Activated CD8-positive, alpha-beta T cell treated with anti-CD3 and anti-CD28 coated beads, Interleukin-2, amount 10 ng/mL, durations not matched to agents 7 days and 5 days (primary cell): ENCODE measurements around the gene NRARP. TPM values are rescaled to one million over a fixed set of nuclear protein-coding genes. Genes with fewer than 3 reads are reported as not detected.
"Not testable (repeated sequence)": the region's sequence is repeated elsewhere in the genome, so short reads cannot be mapped to it uniquely, and the experiment has no call there.

Source experiments
- ATAC-seq: fragments of 150-1000 bp; cut with Tn5 transposase; one replicate; pipeline ENCODE4 v1.10.0; 2021; ENCODE audit warnings: moderate library complexity
- CTCF ChIA-PET: fragments of 350-600 bp; sonication (Branson Sonifier 250); formaldehyde crosslinking; loops from one replicate; lab custom pipeline; 2021; ENCODE audit warnings: antibody characterized with exemption; lab: Charles Lee
- POLR2A ChIA-PET: fragments of 350-600 bp; sonication (Branson Sonifier 250); formaldehyde crosslinking; loops from one replicate; lab custom pipeline; 2021; ENCODE audit warnings: antibody characterized with exemption; lab: Charles Lee
- DNase-seq: peaks from one replicate; pipeline ENCODE4 v3.0.0-alpha.2; 2020
- H3K27ac Mint-ChIP-seq: one replicate; pipeline ENCODE4 v1.8.0; 2021; ENCODE audit warnings: mild to moderate bottlenecking, mixed read lengths
- H3K27me3 Mint-ChIP-seq: one replicate; pipeline ENCODE4 v1.8.0; 2021; ENCODE audit warnings: low read depth, mixed read lengths
- H3K36me3 Mint-ChIP-seq: one replicate; pipeline ENCODE4 v1.8.0; 2021; ENCODE audit warnings: low read depth, mixed read lengths
- H3K4me1 Mint-ChIP-seq: one replicate; pipeline ENCODE4 v1.8.0; 2021; ENCODE audit warnings: low read depth, mixed read lengths
- H3K4me3 Mint-ChIP-seq: one replicate; pipeline ENCODE4 v1.8.0; 2021; ENCODE audit warnings: mild to moderate bottlenecking, mixed read lengths
- H3K9me3 Mint-ChIP-seq: one replicate; pipeline ENCODE4 v1.8.0; 2022; ENCODE audit warnings: mixed read lengths; ENCODE audit not compliant: insufficient read depth
- total RNA-seq, 2 experiments: library from RNA; stranded (reverse); gene quantifications; one replicate each; pipeline ENCODE4 v1.2.3, GENCODE V29; 2021

Gene NRARP
- total RNA-seq, 2 experiments from 2014 or later = 1.4 to 1.5 TPM

DNA sequence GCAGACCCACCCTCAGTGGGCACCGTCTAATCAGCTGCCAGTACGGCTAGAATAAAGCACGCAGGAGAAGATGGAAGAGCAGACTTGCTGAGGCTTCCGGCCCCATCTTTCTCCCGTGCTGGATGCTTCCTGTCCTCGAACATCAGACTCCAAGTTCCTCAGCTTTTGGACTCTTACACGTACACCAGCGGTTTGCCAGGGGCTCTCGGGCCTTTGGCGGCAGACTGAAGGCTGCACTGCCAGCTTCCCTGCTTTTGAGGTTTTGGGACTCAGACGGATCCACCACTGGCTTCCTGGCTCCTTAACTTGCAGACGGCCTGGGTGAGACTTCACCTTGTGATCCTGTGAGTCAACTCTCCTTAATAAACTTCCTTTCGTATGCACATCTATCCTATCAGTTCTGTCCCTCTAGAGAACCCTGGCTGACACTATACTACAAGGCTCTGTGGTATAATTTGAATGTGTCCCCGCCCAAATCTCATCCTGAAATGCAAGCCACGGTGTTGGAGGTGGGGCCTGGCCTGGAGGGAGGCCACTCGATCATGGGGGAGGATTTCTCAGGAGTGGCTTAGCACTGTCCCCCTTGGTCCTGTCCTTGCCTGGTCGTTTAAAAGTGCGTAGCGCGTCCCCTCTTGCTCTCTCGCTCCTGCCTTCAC, 31.1 kb upstream of the NRARP start:
- no peak for ATAC-seq
- Mint-ChIP-seq H3K9me3 (peaks cover 17% of the 10 kb centered on the region), H3K4me1 (no peaks in the 10 kb centered on the region), H3K27me3 (peaks cover under 1% of the 10 kb centered on the region), H3K4me3 (no peak overlapping the region), H3K27ac (no peak overlapping the region), H3K36me3 (no peaks in the 10 kb centered on the region)
- CTCF ChIA-PET = no interaction called here
- POLR2A ChIA-PET = no interaction called here
- DNase-seq = no peak

DNA sequence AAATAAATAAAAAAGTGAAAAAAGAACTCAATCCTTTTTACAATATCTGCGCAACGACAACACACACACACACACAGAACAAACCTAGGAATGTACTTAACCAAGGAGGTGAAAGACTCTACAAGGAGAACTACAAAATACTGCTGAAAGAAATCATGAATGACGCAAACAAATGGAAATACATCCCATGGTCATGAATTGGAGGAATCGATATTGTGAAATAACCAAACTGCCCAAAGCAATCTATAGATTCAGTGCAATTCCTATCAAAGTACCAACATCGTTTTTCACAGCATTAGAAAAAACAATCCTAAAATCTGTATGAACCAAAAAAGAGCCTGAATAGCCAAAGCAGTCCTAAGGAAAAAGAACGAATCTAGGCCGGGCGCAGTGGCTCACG, 29.9 kb upstream of the NRARP start:
- Mint-ChIP-seq H3K36me3 (no peaks in the 10 kb centered on the region), H3K4me1 (no peaks in the 10 kb centered on the region), H3K27ac (no peak overlapping the region), H3K27me3 (peaks cover 6% of the 10 kb centered on the region), H3K4me3 (no peak overlapping the region), H3K9me3 (peaks cover 15% of the 10 kb centered on the region)
- no peak for DNase-seq
- ChIA-PET POLR2A (no interaction called here), CTCF (no interaction called here)
- ATAC-seq = no peak

DNA sequence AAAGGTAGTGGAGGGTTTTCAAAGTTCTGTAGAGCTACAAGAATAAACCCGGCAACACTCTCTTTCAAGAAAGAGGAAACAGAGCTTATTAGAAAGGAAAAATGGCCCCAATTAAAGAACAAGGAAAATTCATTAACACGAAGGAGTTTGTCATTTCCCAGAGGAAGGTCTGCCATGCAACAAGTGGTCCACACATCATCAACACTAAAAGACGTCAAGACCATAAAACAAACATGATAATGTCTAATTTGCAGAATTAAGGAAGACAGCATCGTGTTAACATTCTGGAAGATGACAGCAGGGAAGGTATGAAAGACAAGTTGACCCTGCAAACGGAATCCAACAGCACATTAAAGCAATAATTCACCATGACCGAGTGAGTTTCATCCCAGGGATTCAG, 28.6 kb upstream of the NRARP start:
- Mint-ChIP-seq H3K36me3 (no peaks in the 10 kb centered on the region), H3K9me3 (peaks cover 7% of the 10 kb centered on the region), H3K27ac (no peak overlapping the region), H3K27me3 (peaks cover 8% of the 10 kb centered on the region), H3K4me1 (peaks cover 11% of the 10 kb centered on the region), H3K4me3 (no peak overlapping the region)
- ChIA-PET CTCF (interaction anchor here (0.7 kb wide), 1 partner anchor 44 kb away, joined by 3 read pairs; no protein-coding TSS in a partner anchor), POLR2A (no interaction called here)
- DNase-seq = no peak
- ATAC-seq = no peak

DNA sequence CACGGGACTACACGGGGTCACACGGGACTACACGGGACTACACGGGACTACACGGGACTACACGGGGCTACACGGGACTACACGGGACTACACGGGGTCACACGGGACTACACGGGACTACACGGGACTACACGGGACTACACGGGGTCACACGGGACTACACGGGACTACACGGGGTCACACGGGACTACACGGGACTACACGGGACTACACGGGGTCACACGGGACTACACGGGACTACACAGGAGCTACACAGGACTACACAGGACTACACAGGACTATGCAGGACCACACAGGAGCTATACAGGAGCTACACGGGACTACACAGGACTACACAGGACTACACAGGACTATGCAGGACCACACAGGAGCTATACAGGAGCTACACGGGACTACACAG, 27.5 kb upstream of the NRARP start:
- CTCF ChIA-PET, DNase-seq, H3K36me3 Mint-ChIP-seq, H3K27ac Mint-ChIP-seq, H3K27me3 Mint-ChIP-seq, POLR2A ChIA-PET, H3K4me3 Mint-ChIP-seq, H3K9me3 Mint-ChIP-seq, ATAC-seq: not testable (repeated sequence)
- peaks cover 11% of the 10 kb centered on the region for H3K4me1 Mint-ChIP-seq

DNA sequence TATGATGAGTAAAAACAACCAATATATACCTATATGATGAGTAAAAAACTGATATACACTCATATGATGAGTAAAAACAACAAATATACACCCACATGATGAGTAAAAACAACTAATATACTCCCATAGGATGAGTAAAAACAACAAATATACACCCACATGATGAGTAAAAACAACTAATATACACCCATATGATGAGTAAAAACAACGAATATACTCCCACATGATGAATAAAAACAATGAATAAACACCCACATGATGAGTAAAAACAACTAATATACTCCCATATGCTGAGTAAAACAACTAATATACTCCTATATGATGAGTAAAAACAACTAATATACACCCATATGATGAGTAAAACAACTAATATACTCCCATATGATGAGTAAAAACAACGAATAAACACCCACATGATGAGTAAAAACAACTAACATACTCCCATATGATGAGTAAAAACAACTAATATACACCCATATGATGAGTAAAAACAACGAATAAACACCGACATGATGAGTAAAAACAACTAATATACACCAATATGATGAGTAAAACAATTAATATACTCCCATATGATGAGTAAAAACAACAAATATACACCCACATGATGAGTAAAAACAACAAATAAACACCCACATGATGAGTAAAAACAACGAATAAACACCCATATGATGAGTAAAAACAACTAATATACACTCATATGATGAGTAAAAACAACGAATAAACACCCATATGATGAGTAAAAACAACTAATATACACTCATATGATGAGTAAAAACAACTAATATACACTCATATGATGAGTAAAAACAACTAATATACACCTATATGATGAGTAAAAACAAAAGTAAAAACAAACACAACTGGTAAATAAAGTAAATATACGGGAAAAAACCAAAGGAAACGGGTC, 25.8 kb upstream of the NRARP start:
- Mint-ChIP-seq H3K4me1 (peaks cover 11% of the 10 kb centered on the region), H3K27ac (peak overlapping the region; percentile 70)
- CTCF ChIA-PET, H3K9me3 Mint-ChIP-seq, H3K27me3 Mint-ChIP-seq, POLR2A ChIA-PET, DNase-seq, H3K4me3 Mint-ChIP-seq, H3K36me3 Mint-ChIP-seq, ATAC-seq: not testable (repeated sequence)

DNA sequence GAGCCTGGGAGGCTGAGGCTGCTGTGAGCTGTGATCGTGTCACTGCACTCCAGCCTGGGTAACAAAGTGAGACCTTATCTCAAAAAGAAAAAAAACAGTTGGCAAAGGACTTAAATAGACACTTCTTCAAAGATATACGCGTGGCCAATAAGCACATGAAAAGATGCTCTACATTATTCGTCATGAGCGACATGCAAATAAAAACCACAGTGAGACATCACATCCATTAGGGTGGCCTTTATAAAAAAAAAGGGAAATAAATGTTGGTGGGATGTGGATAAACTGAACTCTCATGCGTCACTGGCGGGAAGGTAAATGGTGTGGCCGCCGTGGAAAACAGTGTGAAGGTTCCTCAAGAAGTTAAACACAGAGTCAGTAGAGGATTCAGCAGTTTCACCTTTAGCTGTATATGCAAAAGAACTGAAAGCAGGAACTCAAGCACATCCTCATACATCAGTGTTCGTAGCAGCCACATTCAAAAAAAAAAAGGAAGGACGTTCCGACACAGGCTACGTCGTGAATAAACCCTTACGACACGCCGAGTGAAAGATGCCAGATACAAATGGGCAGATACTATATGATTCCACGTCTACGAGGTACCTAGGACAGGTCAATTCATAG, 24.5 kb upstream of the NRARP start:
- ATAC-seq = peak; percentile 74
- Mint-ChIP-seq H3K27ac (peak overlapping the region; percentile 65), H3K36me3 (no peaks in the 10 kb centered on the region), H3K4me3 (peak overlapping the region; percentile 25), H3K27me3 (peaks cover 8% of the 10 kb centered on the region), H3K9me3 (peaks cover 4% of the 10 kb centered on the region), H3K4me1 (peaks cover 17% of the 10 kb centered on the region)
- POLR2A ChIA-PET = no interaction called here
- CTCF ChIA-PET = no interaction called here
- DNase-seq = no peak

DNA sequence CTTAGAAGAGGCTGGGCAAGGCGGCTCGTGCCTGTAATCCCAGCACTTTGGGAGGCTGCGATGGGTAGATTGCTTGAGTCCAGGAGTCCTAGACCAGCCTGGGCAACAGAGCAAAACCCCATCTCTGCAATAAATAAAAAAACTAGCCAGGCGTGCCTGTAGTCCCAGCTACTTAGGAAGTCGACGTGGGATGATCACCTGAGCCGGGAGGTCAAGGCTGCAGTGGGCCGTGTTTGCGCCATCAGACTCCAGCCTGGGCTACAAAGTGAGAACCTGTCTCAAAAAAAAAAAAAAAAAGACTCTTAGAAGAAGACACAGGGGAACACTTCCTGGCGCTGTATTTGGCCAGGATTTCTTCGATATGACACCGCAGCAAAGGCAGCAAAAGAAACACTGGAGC, 23.7 kb upstream of the NRARP start:
- Mint-ChIP-seq H3K27ac (no peak overlapping the region), H3K36me3 (no peaks in the 10 kb centered on the region), H3K4me1 (peaks cover 23% of the 10 kb centered on the region), H3K27me3 (peaks cover 8% of the 10 kb centered on the region), H3K9me3 (peaks cover 4% of the 10 kb centered on the region), H3K4me3 (no peak overlapping the region)
- DNase-seq (no peak), ATAC-seq (no peak)
- ChIA-PET POLR2A (no interaction called here), CTCF (interaction anchor here (1.0 kb wide), 1 partner anchor 24 kb away, joined by 4 read pairs; the partner anchor contains the start of gene NRARP)

DNA sequence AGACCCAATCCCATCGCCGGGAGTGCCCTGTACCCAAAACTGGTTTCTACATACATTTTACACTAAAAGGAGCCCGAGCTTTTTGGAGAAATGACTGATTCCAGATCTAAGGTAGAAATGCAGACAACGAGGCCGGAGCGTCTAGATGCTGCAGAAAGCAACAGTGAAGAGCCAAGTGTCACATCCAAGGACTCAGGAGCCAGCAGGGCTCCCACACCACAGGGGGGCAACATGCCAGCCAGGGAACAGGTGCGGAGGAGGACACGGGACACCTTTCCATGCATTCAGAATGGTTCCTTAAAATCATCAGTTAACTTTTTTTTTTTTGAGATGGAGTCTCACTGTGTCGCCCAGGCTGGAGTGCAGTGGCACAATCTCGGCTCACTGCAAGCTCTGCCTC, 23.1 kb upstream of the NRARP start:
- H3K4me3 Mint-ChIP-seq = no peak overlapping the region

DNA sequence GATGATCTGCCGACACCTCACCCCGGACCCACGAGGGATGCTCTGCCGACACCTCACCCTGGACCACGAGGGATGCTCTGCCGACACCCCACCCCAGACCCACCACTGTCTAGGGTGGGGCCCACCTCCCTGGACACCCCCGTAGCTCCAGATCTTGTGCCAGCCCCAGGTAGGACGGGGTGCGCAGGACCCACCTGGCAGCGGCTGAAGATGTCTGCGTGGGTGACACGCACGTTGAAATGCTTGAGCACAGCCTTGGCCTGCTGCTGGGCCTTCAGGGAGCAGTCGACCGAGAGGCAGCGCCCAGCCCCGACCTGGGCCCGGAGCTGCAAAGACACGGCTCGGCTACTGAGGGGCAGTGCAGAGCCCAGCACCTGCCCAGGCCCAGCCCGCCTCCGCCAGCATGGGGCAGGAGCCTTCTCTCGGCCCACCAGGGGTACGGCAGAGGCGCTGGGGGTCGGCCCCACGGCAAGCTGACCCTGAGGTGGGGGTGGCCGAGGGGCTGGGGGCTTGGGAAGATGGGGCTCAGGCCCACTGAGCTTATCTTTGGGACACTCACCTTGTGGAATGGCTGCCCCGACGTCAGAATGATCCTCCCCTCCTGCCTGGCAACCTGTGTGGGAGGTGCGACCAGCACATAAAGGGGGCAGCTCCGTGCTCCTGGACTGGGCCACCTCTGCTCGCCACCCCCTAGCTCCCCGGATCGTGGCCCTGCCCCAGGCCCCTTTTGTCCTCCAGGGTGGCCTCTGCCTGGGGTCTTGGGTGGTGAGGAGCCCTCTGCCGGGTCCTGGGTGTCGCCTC, 21.7 kb upstream of the NRARP start:
- POLR2A ChIA-PET = no interaction called here

More for the DNA sequence above, 23.1 kb upstream of the NRARP start:
- no peaks in the 10 kb centered on the region for H3K9me3 Mint-ChIP-seq
- H3K27ac Mint-ChIP-seq = no peak overlapping the region
- H3K4me1 Mint-ChIP-seq = peaks cover 30% of the 10 kb centered on the region
- CTCF ChIA-PET = interaction anchor here (1.0 kb wide), 1 partner anchor 23 kb away, joined by 4 read pairs; the partner anchor contains the start of gene NRARP
- peaks cover 8% of the 10 kb centered on the region for H3K27me3 Mint-ChIP-seq
- DNase-seq (no peak), ATAC-seq (no peak)
- H3K36me3 Mint-ChIP-seq = no peaks in the 10 kb centered on the region
- POLR2A ChIA-PET = no interaction called here

DNA sequence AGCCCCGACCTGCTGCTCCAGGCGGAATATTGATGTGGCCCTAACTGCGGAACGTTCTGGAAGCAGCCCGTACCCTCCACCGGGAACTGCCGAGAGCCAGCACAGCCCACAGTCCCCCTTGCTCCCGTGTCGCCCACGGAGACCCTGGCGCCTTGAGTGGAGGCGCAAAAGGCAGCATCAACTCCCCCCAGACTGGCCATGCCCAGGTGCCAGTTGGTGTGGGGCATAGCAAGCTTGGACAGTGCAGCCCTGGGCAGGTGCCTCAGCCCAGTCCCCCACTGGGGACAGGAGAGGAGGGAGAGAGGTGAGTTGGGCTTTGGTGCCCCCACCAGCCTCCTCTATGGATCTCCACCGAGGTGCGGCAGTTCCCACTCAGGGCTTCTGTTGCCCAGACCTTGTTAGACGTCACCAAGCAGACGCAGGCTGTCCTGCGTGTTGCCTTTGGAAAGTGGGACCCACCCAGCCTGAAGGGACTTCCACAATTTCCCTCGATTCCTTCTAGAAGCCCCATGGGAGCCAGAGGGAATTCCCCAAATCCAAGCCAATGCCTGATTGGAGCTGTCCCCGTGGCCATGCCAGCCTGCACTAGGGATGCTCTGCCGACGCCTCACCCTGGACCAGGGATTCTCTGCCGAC, 19.8 kb upstream of the NRARP start:
- Mint-ChIP-seq H3K27me3 (peaks cover 2% of the 10 kb centered on the region), H3K4me1 (peaks cover 37% of the 10 kb centered on the region), H3K36me3 (no peaks in the 10 kb centered on the region), H3K9me3 (no peaks in the 10 kb centered on the region), H3K4me3 (peak overlapping the region; percentile 5), H3K27ac (peak overlapping the region; percentile 55)
- ChIA-PET CTCF (interaction anchor here (1.4 kb wide), 1 partner anchor 28 kb away, joined by 4 read pairs; no protein-coding TSS in a partner anchor), POLR2A (interaction anchor here (1.4 kb wide), 1 partner anchor 101 kb away, joined by 4 read pairs; the partner anchor contains the start of genes EXD3 and NOXA1)
- no peak for ATAC-seq
- DNase-seq = no peak

More for the DNA sequence above, 21.7 kb upstream of the NRARP start:
- ATAC-seq (no peak), DNase-seq (no peak)
- H3K4me3 Mint-ChIP-seq = no peak overlapping the region
- no peaks in the 10 kb centered on the region for H3K9me3 Mint-ChIP-seq
- CTCF ChIA-PET = no interaction called here
- H3K27me3 Mint-ChIP-seq = peaks cover 8% of the 10 kb centered on the region
- peaks cover 36% of the 10 kb centered on the region for H3K4me1 Mint-ChIP-seq
- H3K36me3 Mint-ChIP-seq = no peaks in the 10 kb centered on the region
- H3K27ac Mint-ChIP-seq = no peak overlapping the region
